Erythroblast (primary cell): ENCODE data around the gene PDK3.

Experiments
- GATA1 ChIP-seq: IDR thresholded peaks from 2 replicates; pipeline ENCODE4 v1.6.1; 2011; ENCODE audit warnings: low read depth, mild to moderate bottlenecking, control low read depth, low read length, moderate library complexity
- POLR2A ChIP-seq: IDR thresholded peaks from 2 replicates; pipeline ENCODE4 v1.6.1; 2011; ENCODE audit warnings: mild to moderate bottlenecking, low read length

GRCh38 chrX:24465532-24465865, 413 bp downstream of the PDK3 start:
- TF ChIP-seq POLR2A (no peak), GATA1 (no peak)
